GM19193 (cell line): ENCODE measurements around the gene INSIG1.

Source experiments
- POLR2A ChIP-seq: IDR thresholded peaks from 4 replicates; pipeline ENCODE4 v1.6.1; 2011; ENCODE audit not compliant: insufficient read depth, insufficient read length; ENCODE audit errors: extremely low read depth

Gene INSIG1

GRCh38 chr7:155299535-155300202 is 2.0 kb downstream of the INSIG1 start:
- no peak for TF ChIP-seq POLR2A

GRCh38 chr7:155300641-155301452 is 3.2 kb downstream of the INSIG1 start:
- TF ChIP-seq POLR2A: no peak

GRCh38 chr7:155303039-155303593 is 5.4 kb downstream of the INSIG1 start:
- TF ChIP-seq POLR2A: peak; percentile 25

- no peak for TF ChIP-seq POLR2A
Measured at GRCh38 chr7:155303897-155304296, 6.2 kb downstream of the INSIG1 start.

GRCh38 chr7:155305231-155305904 is 7.7 kb downstream of the INSIG1 start:
- TF ChIP-seq POLR2A: no peak

GRCh38 chr7:155306673-155307470 is 9.2 kb downstream of the INSIG1 start:
- TF ChIP-seq POLR2A: no peak

DNA sequence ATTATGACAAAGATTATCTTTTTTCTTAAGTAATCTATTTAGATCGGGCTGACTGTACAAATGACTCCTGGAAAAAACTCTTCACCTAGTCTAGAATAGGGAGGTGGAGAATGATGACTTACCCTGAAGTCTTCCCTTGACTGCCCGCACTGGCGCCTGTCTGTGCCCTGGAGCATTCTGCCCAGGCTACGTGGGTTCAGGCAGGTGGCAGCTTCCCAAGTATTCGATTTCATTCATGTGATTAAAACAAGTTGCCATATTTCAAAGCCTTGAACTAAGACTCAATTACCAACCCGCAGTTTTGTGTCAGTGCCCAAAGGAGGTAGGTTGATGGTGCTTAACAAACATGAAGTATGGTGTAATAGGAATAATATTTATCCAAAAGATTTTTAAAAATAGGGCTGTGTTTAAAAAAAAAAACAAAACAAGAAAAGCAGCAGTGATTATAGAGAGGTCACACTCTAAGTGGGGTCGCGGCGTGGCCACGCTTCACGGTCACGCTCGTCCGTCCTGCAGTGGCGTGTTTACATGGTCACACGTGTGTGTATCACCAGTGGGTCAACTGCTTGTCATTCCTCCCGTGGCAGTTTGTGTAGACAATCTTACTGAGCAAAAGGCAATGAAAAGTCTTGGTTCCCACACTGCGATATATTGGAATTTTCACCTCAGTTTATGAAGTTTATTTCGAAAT is 10.8 kb downstream of the INSIG1 start:
- peak; percentile 34 for TF ChIP-seq POLR2A

- no peak for TF ChIP-seq POLR2A
Measured at GRCh38 chr7:155309021-155309338, 11.3 kb downstream of the INSIG1 start.

GRCh38 chr7:155310425-155311114 is 12.9 kb downstream of the INSIG1 start:
- peak; percentile 53 for TF ChIP-seq POLR2A

- no peak for TF ChIP-seq POLR2A
Measured at GRCh38 chr7:155311826-155312537, 14.3 kb downstream of the INSIG1 start.

DNA sequence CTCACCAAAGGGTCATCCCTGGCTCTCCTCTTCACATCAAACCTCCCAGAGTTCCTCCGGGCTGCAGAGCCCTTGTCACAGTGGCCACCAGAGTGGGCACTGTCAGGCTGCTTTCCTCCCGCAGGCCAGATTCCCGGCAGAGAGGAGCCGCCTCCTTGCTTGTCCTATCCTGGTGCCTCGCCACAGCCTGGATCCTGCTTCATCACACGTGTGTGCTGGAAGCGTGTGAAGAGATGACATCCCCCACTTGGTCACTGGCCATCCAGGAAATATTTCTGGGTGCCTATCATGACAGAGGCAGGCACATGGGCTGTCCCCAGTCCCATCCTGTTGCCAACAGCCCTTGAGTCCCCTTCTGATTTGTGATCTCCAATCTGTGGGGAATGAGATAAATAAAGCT is 15.0 kb downstream of the INSIG1 start:
- TF ChIP-seq POLR2A: no peak

DNA sequence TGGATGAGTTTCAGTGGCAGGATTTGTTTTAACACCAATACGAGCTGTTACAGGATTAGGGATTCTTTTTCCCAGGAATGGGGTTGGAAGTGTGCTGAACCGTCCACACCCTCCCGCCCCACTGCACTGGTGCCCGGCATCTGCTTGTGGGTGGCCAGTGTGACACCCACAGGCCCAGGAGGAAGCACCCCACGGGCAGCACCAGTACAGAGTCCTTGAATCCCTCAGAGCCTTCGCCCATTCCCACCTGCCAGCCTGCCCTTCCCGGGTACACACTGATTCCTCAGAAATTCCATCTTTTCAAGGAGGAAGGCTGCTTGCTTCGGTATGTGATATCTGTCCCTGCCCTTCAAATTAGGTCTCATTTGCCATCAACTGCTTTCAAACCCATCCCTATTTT is 15.4 kb downstream of the INSIG1 start:
- TF ChIP-seq POLR2A: no peak

DNA sequence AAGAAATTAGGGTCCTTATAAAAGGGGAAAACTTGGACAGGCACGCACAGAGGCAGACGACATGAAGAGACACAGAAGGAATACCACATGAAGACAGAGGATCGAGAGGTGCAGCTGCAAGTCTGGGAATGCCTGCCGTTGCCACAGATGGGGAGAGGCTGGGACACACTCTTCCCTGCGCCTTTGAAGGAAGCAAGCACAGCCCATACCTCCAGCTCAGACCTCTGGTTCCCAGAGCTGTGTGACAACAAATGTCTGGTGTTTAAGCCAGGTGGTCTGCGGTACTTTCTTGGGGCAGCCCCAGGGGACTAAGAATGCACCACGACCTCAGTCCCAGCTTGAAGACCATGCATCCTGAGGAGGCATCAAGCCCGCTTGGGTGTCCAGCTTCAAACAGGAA is 18.3 kb downstream of the INSIG1 start:
- no peak for TF ChIP-seq POLR2A
